Cortex of kidney (tissue), 1 donor: ENCODE data around the gene IRF1.
"Not testable (repeated sequence)": the region's sequence is repeated elsewhere in the genome, so short reads cannot be mapped to it uniquely, and the experiment has no call there.

ENCODE experiments used
- DNase-seq: peaks from one replicate; lab custom pipeline; 2025; lab: John Stamatoyannopoulos, UW

The IRF1 gene

GRCh38 chr5:132438267-132438645 lies 52.3 kb downstream of the IRF1 start:
- DNase-seq, result not testable (repeated sequence)

- no peak for DNase-seq
These were observed 52.8 kb downstream of the IRF1 start for GRCh38 chr5:132437604-132438266.

GRCh38 chr5:132436936-132437335 lies 53.6 kb downstream of the IRF1 start:
- no peak for DNase-seq

GRCh38 chr5:132435886-132436285 lies 54.7 kb downstream of the IRF1 start:
- DNase-seq, result no peak

- DNase-seq, result no peak
These were observed 55.1 kb downstream of the IRF1 start for GRCh38 chr5:132435447-132435846.

- DNase-seq, result no peak
These were observed 55.9 kb downstream of the IRF1 start for GRCh38 chr5:132434416-132435286.

GRCh38 chr5:132433141-132433540 lies 57.4 kb downstream of the IRF1 start:
- DNase-seq, result no peak

- no peak for DNase-seq
These were observed 58.9 kb downstream of the IRF1 start for GRCh38 chr5:132431632-132432031.
